Hepatocyte (in vitro differentiated cells): ENCODE results near the gene BLM.

Experiments used
- CTCF ChIP-seq: fragments of 200-600 bp; sonication (generic); IDR thresholded peaks from 2 replicates; pipeline ENCODE4 v1.5.1; 2016; ENCODE audit warnings: antibody characterized with exemption, mild to moderate bottlenecking; ENCODE audit not compliant: poor library complexity
- EZH2 ChIP-seq: fragments of 200-600 bp; sonication (generic); IDR thresholded peaks from 2 replicates; pipeline ENCODE4 v1.6.1; 2016; ENCODE audit warnings: antibody characterized with exemption, mild to moderate bottlenecking, borderline replicate concordance

- TF ChIP-seq CTCF, result no peak
- TF ChIP-seq EZH2, result no peak
Measured at GRCh38 chr15:90710436-90711027, 6.6 kb upstream of the BLM start.
